Loucy (cell line): ENCODE measurements around the gene NXPH1.

Experiments
- EZH2phosphoT487 ChIP-seq: fragments of 200-600 bp; IDR thresholded peaks from 2 replicates; pipeline ENCODE4 v1.6.1; 2018; ENCODE audit warnings: antibody characterized with exemption, mild to moderate bottlenecking, moderate library complexity, borderline replicate concordance
- TF ChIP-seq, protein P1 (sequence below): fragments of 200-600 bp; sonication (generic); conservative IDR thresholded peaks from 2 replicates; pipeline ENCODE4 v1.5.1; 2014; ENCODE audit warnings: mild to moderate bottlenecking, antibody characterized with exemption, low read length

DNA sequence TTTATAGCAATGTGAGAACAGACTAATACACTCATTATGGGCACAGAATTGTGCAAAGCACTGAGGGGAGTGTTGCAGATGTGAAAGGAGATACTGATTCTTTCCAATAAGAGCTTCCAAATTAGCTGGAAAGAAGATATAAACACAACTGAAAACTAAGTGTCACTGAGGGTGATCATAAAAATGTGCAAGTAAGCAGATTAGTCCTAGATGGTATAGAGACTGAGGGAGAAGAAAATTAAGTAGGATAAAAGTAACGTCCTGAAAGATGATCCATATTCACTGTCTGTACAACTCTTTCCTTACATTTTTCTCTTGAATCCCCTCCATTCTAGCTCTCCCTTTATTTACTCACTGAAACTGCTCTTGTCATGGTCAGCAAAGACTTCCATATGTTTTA, 11.2 kb upstream of the NXPH1 start:
- TF ChIP-seq, protein P1, sequence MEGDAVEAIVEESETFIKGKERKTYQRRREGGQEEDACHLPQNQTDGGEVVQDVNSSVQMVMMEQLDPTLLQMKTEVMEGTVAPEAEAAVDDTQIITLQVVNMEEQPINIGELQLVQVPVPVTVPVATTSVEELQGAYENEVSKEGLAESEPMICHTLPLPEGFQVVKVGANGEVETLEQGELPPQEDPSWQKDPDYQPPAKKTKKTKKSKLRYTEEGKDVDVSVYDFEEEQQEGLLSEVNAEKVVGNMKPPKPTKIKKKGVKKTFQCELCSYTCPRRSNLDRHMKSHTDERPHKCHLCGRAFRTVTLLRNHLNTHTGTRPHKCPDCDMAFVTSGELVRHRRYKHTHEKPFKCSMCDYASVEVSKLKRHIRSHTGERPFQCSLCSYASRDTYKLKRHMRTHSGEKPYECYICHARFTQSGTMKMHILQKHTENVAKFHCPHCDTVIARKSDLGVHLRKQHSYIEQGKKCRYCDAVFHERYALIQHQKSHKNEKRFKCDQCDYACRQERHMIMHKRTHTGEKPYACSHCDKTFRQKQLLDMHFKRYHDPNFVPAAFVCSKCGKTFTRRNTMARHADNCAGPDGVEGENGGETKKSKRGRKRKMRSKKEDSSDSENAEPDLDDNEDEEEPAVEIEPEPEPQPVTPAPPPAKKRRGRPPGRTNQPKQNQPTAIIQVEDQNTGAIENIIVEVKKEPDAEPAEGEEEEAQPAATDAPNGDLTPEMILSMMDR, result no peak
- no peak for TF ChIP-seq EZH2phosphoT487
